A673 (cell line): ENCODE data around the gene CDC73. TPM values are rescaled to one million over a fixed set of nuclear protein-coding genes. Genes with fewer than 3 reads are reported as not detected.
"Not testable (repeated sequence)": the region's sequence is repeated elsewhere in the genome, so short reads cannot be mapped to it uniquely, and the experiment has no call there.

Experiments used
- BruUV-seq: library from RNA; stranded (reverse); fragments of 400-500 nt; replicated peaks from 2 replicates; lab custom pipeline; 2021; lab: Mats Ljungman, UMichigan
- CTCF ChIA-PET: fragments of 300-600 bp; sonication (Branson Sonifier 250); formaldehyde crosslinking; loops from one replicate; lab custom pipeline; 2022; ENCODE audit warnings: antibody characterized with exemption; lab: Charles Lee
- POLR2A ChIA-PET: fragments of 300-600 bp; sonication (Branson Sonifier 250); formaldehyde crosslinking; loops from one replicate; lab custom pipeline; 2022; ENCODE audit warnings: antibody characterized with exemption; ENCODE audit not compliant: low non-redundant PET; lab: Charles Lee
- DNase-seq: peaks from one replicate; pipeline ENCODE4 v3.0.0-alpha.2; 2015; ENCODE audit warnings: low spot score
- H3K27ac ChIP-seq: fragments of 200-600 bp; sonication (generic); 2 replicates; pipeline ENCODE4 v1.5.1; 2016; ENCODE audit warnings: mixed run types, low read depth, mild to moderate bottlenecking, mixed read lengths, antibody characterized with exemption, low read length; ENCODE audit not compliant: poor library complexity, severe bottlenecking
- H3K27me3 ChIP-seq: fragments of 200-600 bp; sonication (generic); replicated peaks from 2 replicates; pipeline ENCODE4 v1.6.1; 2017; ENCODE audit warnings: mixed run types, low read depth, mild to moderate bottlenecking, mixed read lengths, antibody characterized with exemption, low read length; ENCODE audit not compliant: insufficient read depth, poor library complexity
- H3K36me3 ChIP-seq: fragments of 200-600 bp; sonication (generic); 2 replicates; pipeline ENCODE4 v1.6.1; 2016; ENCODE audit warnings: mixed run types, mild to moderate bottlenecking, mixed read lengths, antibody characterized with exemption, low read length; ENCODE audit not compliant: insufficient read depth, poor library complexity, severe bottlenecking
- H3K4me1 ChIP-seq: fragments of 200-600 bp; sonication (generic); 2 replicates; pipeline ENCODE4 v1.6.1; 2017; ENCODE audit warnings: mixed run types, mild to moderate bottlenecking, mixed read lengths, antibody characterized with exemption, low read length; ENCODE audit not compliant: insufficient read depth, poor library complexity, severe bottlenecking
- H3K4me3 ChIP-seq: fragments of 200-600 bp; sonication (generic); 2 replicates; pipeline ENCODE4 v1.5.1; 2016; ENCODE audit warnings: low read depth, mixed run types, mild to moderate bottlenecking, mixed read lengths, low read length; ENCODE audit not compliant: poor library complexity, severe bottlenecking
- H3K9me3 ChIP-seq: fragments of 200-600 bp; sonication (generic); 2 replicates; pipeline ENCODE4 v1.6.1; 2016; ENCODE audit warnings: mixed run types, low read depth, mild to moderate bottlenecking, mixed read lengths, antibody characterized with exemption, low read length; ENCODE audit not compliant: poor library complexity, severe bottlenecking
- EZH2 ChIP-seq: fragments of 200-600 bp; sonication (generic); IDR thresholded peaks from 2 replicates; pipeline ENCODE4 v1.6.1; 2017; ENCODE audit warnings: borderline replicate concordance, low read depth, mild to moderate bottlenecking, mixed read lengths, antibody characterized with exemption, low read length; ENCODE audit not compliant: poor library complexity, severe bottlenecking
- intact Hi-C: fragments of 100-400 bp; cut with micrococcal nuclease; formaldehyde crosslinking; loops from one replicate; pipeline ENCODE4 v1.10.0; 2022; ENCODE audit not compliant: unreplicated experiment
- total RNA-seq: library from RNA; stranded (reverse); gene quantifications from 2 replicates; pipeline ENCODE4 v1.2.3, GENCODE V29; 2021
- TF ChIP-seq, protein P1 (sequence below): fragments of 300-800, 200-600 bp; sonication (generic); conservative IDR thresholded peaks from 2 replicates; pipeline ENCODE4 v1.5.1; 2017; ENCODE audit warnings: low read depth, mild to moderate bottlenecking, antibody characterized with exemption, low read length, moderate library complexity, mixed read lengths

CDC73 gene
- total RNA-seq, 1 experiment from 2014 or later = 71.0 TPM

- no TSS peak for BruUV-seq
- Histone ChIP-seq H3K27ac (no peak overlapping the region), H3K36me3 (no peaks in the 10 kb centered on the region), H3K9me3 (no peaks in the 10 kb centered on the region), H3K27me3 (no peaks in the 10 kb centered on the region), H3K4me1 (peaks cover 12% of the 10 kb centered on the region), H3K4me3 (no peak overlapping the region)
- intact Hi-C loops = no loop called here
- no peak for DNase-seq
- ChIA-PET CTCF (no interaction called here), POLR2A (no interaction called here)
- TF ChIP-seq EZH2 = no peak
- TF ChIP-seq, protein P1, sequence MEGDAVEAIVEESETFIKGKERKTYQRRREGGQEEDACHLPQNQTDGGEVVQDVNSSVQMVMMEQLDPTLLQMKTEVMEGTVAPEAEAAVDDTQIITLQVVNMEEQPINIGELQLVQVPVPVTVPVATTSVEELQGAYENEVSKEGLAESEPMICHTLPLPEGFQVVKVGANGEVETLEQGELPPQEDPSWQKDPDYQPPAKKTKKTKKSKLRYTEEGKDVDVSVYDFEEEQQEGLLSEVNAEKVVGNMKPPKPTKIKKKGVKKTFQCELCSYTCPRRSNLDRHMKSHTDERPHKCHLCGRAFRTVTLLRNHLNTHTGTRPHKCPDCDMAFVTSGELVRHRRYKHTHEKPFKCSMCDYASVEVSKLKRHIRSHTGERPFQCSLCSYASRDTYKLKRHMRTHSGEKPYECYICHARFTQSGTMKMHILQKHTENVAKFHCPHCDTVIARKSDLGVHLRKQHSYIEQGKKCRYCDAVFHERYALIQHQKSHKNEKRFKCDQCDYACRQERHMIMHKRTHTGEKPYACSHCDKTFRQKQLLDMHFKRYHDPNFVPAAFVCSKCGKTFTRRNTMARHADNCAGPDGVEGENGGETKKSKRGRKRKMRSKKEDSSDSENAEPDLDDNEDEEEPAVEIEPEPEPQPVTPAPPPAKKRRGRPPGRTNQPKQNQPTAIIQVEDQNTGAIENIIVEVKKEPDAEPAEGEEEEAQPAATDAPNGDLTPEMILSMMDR = no peak
These were observed 7.2 kb upstream of the CDC73 start for GRCh38 chr1:193114485-193115095.

GRCh38 chr1:193115629-193116227 lies 6.1 kb upstream of the CDC73 start:
- H3K36me3 ChIP-seq = no peaks in the 10 kb centered on the region
- H3K27me3 ChIP-seq = no peaks in the 10 kb centered on the region
- TF ChIP-seq, protein P1 = no peak
- TF ChIP-seq EZH2 = no peak
- ChIA-PET POLR2A (no interaction called here), CTCF (no interaction called here)
- no peaks in the 10 kb centered on the region for H3K9me3 ChIP-seq
- DNase-seq = no peak
- H3K27ac ChIP-seq = no peak overlapping the region
- peaks cover 12% of the 10 kb centered on the region for H3K4me1 ChIP-seq
- intact Hi-C loops = no loop called here
- no peak overlapping the region for H3K4me3 ChIP-seq
- no TSS peak for BruUV-seq

GRCh38 chr1:193117167-193117566 lies 4.7 kb upstream of the CDC73 start:
- CTCF ChIA-PET = interaction anchor here (0.6 kb wide), 1 partner anchor 643 kb away, joined by 3 read pairs; no protein-coding TSS in a partner anchor
- BruUV-seq, intact Hi-C loops, H3K4me1 ChIP-seq, DNase-seq, POLR2A ChIA-PET, H3K9me3 ChIP-seq, H3K36me3 ChIP-seq, H3K27ac ChIP-seq, H3K4me3 ChIP-seq, H3K27me3 ChIP-seq: not testable (repeated sequence)

DNA sequence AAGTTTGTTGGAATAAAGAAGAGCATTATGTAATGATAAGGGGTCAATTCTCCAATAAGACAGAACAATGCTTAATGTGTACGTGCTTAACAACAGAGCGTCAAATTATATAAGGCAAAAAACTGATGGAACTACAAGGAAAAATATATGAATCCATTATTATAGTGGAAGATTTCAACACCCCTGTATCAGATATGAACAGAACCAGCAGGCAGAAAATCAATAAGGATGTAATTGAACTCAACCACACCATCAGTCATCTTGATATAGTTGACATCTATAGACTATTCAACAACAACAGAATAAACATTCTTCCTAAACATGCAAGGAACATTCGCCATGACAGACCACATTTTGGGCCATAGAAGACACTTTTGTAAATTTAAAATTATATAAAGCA lies 3.6 kb upstream of the CDC73 start:
- Histone ChIP-seq H3K4me1 (peaks cover 4% of the 10 kb centered on the region), H3K9me3 (no peaks in the 10 kb centered on the region), H3K36me3 (no peaks in the 10 kb centered on the region), H3K27me3 (no peaks in the 10 kb centered on the region), H3K4me3 (no peak overlapping the region), H3K27ac (no peak overlapping the region)
- POLR2A ChIA-PET = no interaction called here
- TF ChIP-seq, protein P1 = no peak
- TF ChIP-seq EZH2 = no peak
- no peak for DNase-seq
- CTCF ChIA-PET = no interaction called here
- BruUV-seq = no TSS peak
- intact Hi-C loops = no loop called here
